Endodermal cell (in vitro differentiated cells): ENCODE results near the gene FBN3. TPM values are rescaled to one million over a fixed set of nuclear protein-coding genes. Genes with fewer than 3 reads are reported as not detected.

Source experiments
- DNase-seq: peaks from one replicate; pipeline ENCODE4 v3.0.0-alpha.2; 2017
- H3K27ac ChIP-seq: 2 replicates; pipeline ENCODE4 v1.5.1; 2013; ENCODE audit warnings: mild to moderate bottlenecking, low read depth, low read length, moderate library complexity
- H3K27me3 ChIP-seq: 2 replicates; pipeline ENCODE4 v1.6.1; 2013; ENCODE audit warnings: mild to moderate bottlenecking, low read length, moderate library complexity; ENCODE audit not compliant: insufficient read depth, control insufficient read depth, poor library complexity, severe bottlenecking
- H3K36me3 ChIP-seq: 2 replicates; pipeline ENCODE4 v1.7.0; 2013; ENCODE audit warnings: mild to moderate bottlenecking, low read length, moderate library complexity; ENCODE audit not compliant: control insufficient read depth, insufficient read depth
- H3K4me1 ChIP-seq: one replicate; pipeline ENCODE4 v1.7.0; 2013; ENCODE audit warnings: low read length; ENCODE audit not compliant: control insufficient read depth, insufficient read depth
- H3K4me3 ChIP-seq: 2 replicates; pipeline ENCODE4 v1.5.1; 2013; ENCODE audit warnings: mild to moderate bottlenecking, low read length, moderate library complexity
- H3K9ac ChIP-seq: 2 replicates; pipeline ENCODE4 v1.6.1; 2013; ENCODE audit warnings: mild to moderate bottlenecking, low read length, moderate library complexity; ENCODE audit not compliant: poor library complexity, severe bottlenecking; ENCODE audit errors: extremely low read depth
- H3K9me3 ChIP-seq: 2 replicates; pipeline ENCODE4 v1.6.1; 2013; ENCODE audit warnings: mild to moderate bottlenecking, low read length, moderate library complexity; ENCODE audit not compliant: control insufficient read depth
- H3K27ac Mint-ChIP-seq: 2 replicates; pipeline ENCODE4 v1.8.0; 2020; ENCODE audit warnings: mixed read lengths
- H3K27me3 Mint-ChIP-seq: 2 replicates; pipeline ENCODE4 v1.8.0; 2021; ENCODE audit warnings: mild to moderate bottlenecking, mixed read lengths; ENCODE audit not compliant: insufficient read depth
- H3K36me3 Mint-ChIP-seq: 2 replicates; pipeline ENCODE4 v1.8.0; 2020; ENCODE audit warnings: low read depth, mixed read lengths
- H3K4me1 Mint-ChIP-seq: 2 replicates; pipeline ENCODE4 v1.8.0; 2020; ENCODE audit warnings: mixed read lengths
- H3K4me3 Mint-ChIP-seq: 2 replicates; pipeline ENCODE4 v1.8.0; 2020; ENCODE audit warnings: mild to moderate bottlenecking, moderate library complexity, mixed read lengths
- H3K9me3 Mint-ChIP-seq: 2 replicates; pipeline ENCODE4 v1.8.0; 2020; ENCODE audit warnings: mild to moderate bottlenecking, mixed read lengths
- WGBS, 2 experiments: methylation state at CpG; one replicate each; pipeline versions ENCODE4 v1.1.5 to v1.1.7; 2013; ENCODE audit warnings: missing lambda C conversion rate in 2 of 2, mixed read lengths in 1 of 2; ENCODE audit not compliant: insufficient coverage in 1 of 2, insufficient read length in 1 of 2; 5-methylcytosine and 5-hydroxymethylcytosine counted together
- total RNA-seq, 2 donors: library from RNA; stranded (reverse); fragmentation: NEBNext Ultra II Directional in 1 of 2; extraction: Animal tissue kit (Norgen Biotek cat#: 25700) in 1 of 2; gene quantifications; 2 replicates in 1 of 2; 3 replicates in 1 of 2; pipeline ENCODE4 v1.2.1, GENCODE V29; 2021
- TF ChIP-seq, protein P1 (sequence below): fragments of 200-600 bp; sonication (generic); conservative IDR thresholded peaks from 2 replicates; pipeline ENCODE4 v1.5.0; 2021; ENCODE audit warnings: antibody characterized with exemption, mild to moderate bottlenecking

The FBN3 gene
- total RNA-seq, 2 donors from 2014 or later, result 105 to 143 TPM

DNA sequence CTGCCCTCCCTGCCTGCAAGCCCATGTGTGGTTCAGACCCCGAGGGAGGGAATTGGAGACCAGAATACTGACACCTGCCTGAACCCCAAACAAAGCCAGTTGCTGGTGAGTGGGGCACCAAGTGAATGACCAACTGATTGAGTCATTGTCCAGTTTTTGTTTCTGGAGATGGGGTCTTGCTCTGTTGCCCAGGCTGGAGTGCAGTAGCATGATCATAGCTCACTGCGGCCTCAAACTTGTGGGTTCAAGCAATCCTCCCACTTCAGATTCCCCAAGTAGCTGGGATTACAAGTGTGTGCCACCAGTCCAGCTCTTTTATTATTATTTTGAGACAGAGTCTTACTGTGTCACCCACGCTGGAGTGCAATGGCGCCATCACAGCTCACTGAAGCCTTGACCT is 92.9 kb downstream of the FBN3 start:
- H3K4me3 Mint-ChIP-seq, result no peak overlapping the region
- H3K4me1 Mint-ChIP-seq, result peaks cover 13% of the 10 kb centered on the region
- peaks cover 6% of the 10 kb centered on the region for H3K36me3 Mint-ChIP-seq
- Histone ChIP-seq H3K27ac (no peak overlapping the region), H3K9ac (no peak overlapping the region), H3K9me3 (no peaks in the 10 kb centered on the region), H3K4me1 (no peaks in the 10 kb centered on the region), H3K27me3 (no peaks in the 10 kb centered on the region), H3K4me3 (no peak overlapping the region), H3K36me3 (no peaks in the 10 kb centered on the region)
- WGBS, 2 experiments, result 91 to 95% methylated on average over 4 of the region's 4 CpGs
- H3K27ac Mint-ChIP-seq, result no peak overlapping the region
- H3K27me3 Mint-ChIP-seq, result no peaks in the 10 kb centered on the region
- TF ChIP-seq, protein P1, sequence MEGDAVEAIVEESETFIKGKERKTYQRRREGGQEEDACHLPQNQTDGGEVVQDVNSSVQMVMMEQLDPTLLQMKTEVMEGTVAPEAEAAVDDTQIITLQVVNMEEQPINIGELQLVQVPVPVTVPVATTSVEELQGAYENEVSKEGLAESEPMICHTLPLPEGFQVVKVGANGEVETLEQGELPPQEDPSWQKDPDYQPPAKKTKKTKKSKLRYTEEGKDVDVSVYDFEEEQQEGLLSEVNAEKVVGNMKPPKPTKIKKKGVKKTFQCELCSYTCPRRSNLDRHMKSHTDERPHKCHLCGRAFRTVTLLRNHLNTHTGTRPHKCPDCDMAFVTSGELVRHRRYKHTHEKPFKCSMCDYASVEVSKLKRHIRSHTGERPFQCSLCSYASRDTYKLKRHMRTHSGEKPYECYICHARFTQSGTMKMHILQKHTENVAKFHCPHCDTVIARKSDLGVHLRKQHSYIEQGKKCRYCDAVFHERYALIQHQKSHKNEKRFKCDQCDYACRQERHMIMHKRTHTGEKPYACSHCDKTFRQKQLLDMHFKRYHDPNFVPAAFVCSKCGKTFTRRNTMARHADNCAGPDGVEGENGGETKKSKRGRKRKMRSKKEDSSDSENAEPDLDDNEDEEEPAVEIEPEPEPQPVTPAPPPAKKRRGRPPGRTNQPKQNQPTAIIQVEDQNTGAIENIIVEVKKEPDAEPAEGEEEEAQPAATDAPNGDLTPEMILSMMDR, result no peak
- no peaks in the 10 kb centered on the region for H3K9me3 Mint-ChIP-seq
- DNase-seq, result no peak

DNA sequence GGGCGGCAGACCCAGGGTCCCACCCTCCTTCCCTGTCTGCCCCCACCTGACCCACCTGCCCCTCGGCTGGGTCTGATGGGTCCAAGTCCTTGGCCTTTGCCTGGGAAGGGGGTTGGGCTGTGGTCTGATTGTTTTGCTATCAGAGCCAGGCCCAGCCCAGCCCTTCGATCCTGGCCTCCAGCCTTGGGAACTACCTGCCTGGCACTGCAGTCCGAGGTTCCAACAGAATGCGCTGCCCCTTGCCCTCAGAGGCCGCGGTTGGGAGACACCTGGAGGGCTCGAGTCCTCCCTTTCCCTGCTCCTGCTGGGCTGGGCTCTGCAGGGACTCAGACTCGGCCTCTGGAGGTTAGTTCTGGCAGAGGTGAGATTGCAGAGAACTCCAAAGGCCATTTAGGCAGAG is 95.2 kb downstream of the FBN3 start:
- Histone ChIP-seq H3K36me3 (no peaks in the 10 kb centered on the region), H3K27ac (no peak overlapping the region), H3K4me3 (no peak overlapping the region), H3K4me1 (no peaks in the 10 kb centered on the region), H3K9me3 (no peaks in the 10 kb centered on the region), H3K27me3 (peaks cover 11% of the 10 kb centered on the region), H3K9ac (no peak overlapping the region)
- no peak overlapping the region for H3K4me3 Mint-ChIP-seq
- H3K36me3 Mint-ChIP-seq, result no peaks in the 10 kb centered on the region
- WGBS, 2 experiments, result 75 to 88% methylated on average over 7 to 9 of the region's 9 CpGs
- peaks cover 18% of the 10 kb centered on the region for H3K27me3 Mint-ChIP-seq
- no peak overlapping the region for H3K27ac Mint-ChIP-seq
- TF ChIP-seq, protein P1, result no peak
- H3K9me3 Mint-ChIP-seq, result no peaks in the 10 kb centered on the region
- DNase-seq, result peak; percentile 72
- H3K4me1 Mint-ChIP-seq, result peaks cover 13% of the 10 kb centered on the region

DNA sequence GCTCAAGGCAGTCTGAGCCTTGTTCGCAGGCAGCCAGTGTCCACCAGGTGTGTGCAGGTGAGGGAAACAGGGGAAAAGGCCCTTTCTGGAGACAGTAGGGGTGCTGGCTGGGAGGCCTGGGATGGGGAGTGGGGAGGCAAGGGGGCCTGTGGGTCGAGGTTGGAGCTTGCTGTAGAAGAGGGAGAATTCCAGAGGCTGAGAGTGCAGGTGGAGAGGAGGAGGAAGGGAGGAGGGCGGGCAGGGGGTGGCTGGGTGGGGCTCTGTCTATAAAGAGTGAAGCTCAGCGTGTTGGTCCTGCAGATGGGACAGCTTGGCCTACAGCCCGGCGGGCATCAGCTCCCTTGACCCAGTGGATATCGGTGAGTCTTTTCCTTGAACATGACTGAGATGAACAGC is 96.9 kb downstream of the FBN3 start, which contains the start of gene CCL25:
Gene CCL25 (plus strand): TSS at position 297 of the 396 bp plus-strand sequence. CDS start 290 bp downstream, outside the sequence.
- peaks cover 33% of the 10 kb centered on the region for H3K27me3 Mint-ChIP-seq
- no peak within 1 kb of the TSS for H3K4me3 Mint-ChIP-seq

More for the DNA sequence above, 96.9 kb downstream of the FBN3 start, which contains the start of gene CCL25:
- H3K27ac Mint-ChIP-seq, result no peak within 1 kb of the TSS
- no peak within 1 kb of the TSS for H3K27ac ChIP-seq
- H3K9me3 ChIP-seq, result no peaks in the 10 kb centered on the region
- H3K9ac ChIP-seq, result no peak within 1 kb of the TSS
- TF ChIP-seq, protein P1, result no peak
- H3K4me1 ChIP-seq, result no peaks in the 10 kb centered on the region
- WGBS, 2 experiments, result 80 to 87% methylated on average over 5 to 7 of the region's 7 CpGs
- H3K36me3 Mint-ChIP-seq, result no peaks in the 10 kb centered on the region
- H3K27me3 ChIP-seq, result peaks cover 15% of the 10 kb centered on the region
- H3K9me3 Mint-ChIP-seq, result no peaks in the 10 kb centered on the region
- H3K36me3 ChIP-seq, result no peaks in the 10 kb centered on the region
- H3K4me1 Mint-ChIP-seq, result peaks cover 13% of the 10 kb centered on the region
- no peak within 1 kb of the TSS for H3K4me3 ChIP-seq
- no peak for DNase-seq
